HepG2 (cell line): Measurements from ENCODE around the gene TPRG1L. TPM values are rescaled to one million over a fixed set of nuclear protein-coding genes. Genes with fewer than 3 reads are reported as not detected.
A peak's percentile ranks its signal among the peaks of the same experiment; 100 is the strongest.

Experiments used
- BCLAF1 ChIP-seq: fragments of 450-650 bp; IDR thresholded peaks from 2 replicates; pipeline ENCODE4 v1.6.1; 2017; ENCODE audit warnings: mild to moderate bottlenecking
- CSRNP2 ChIP-seq: sonication (generic); formaldehyde crosslinking; conservative IDR thresholded peaks from 2 replicates; pipeline ENCODE4 v1.8.0; 2022; ENCODE audit warnings: low read depth, missing genetic modification reagents
- ESRRA ChIP-seq: sonication (generic); formaldehyde crosslinking; IDR thresholded peaks from 2 replicates; pipeline ENCODE4 v1.5.1; 2020; ENCODE audit warnings: mild to moderate bottlenecking, low read depth, missing genetic modification reagents
- ETV5 ChIP-seq: IDR thresholded peaks from 2 replicates; pipeline ENCODE4 v1.6.1; 2018; ENCODE audit warnings: missing biosample characterization, missing genetic modification reagents, inconsistent platforms, borderline replicate concordance
- FOXK1 ChIP-seq: sonication (generic); formaldehyde crosslinking; IDR thresholded peaks from 2 replicates; pipeline ENCODE4 v1.4.0; 2020; ENCODE audit warnings: low read depth, missing genetic modification reagents, borderline replicate concordance
- ISL2 ChIP-seq: sonication (generic); formaldehyde crosslinking; IDR thresholded peaks from 2 replicates; pipeline ENCODE4 v1.5.0; 2020; ENCODE audit warnings: missing genetic modification reagents
- MAF1 ChIP-seq: sonication (generic); formaldehyde crosslinking; IDR thresholded peaks from 2 replicates; pipeline ENCODE4 v1.5.0; 2020; ENCODE audit warnings: missing genetic modification reagents, borderline replicate concordance
- MTA1 ChIP-seq: sonication (generic); formaldehyde crosslinking; IDR thresholded peaks from 2 replicates; pipeline ENCODE4 v1.4.0; 2020; ENCODE audit warnings: missing genetic modification reagents, mild to moderate bottlenecking, borderline replicate concordance
- TFE3 ChIP-seq: IDR thresholded peaks from 2 replicates; pipeline ENCODE4 v1.6.1; 2016
- YEATS4 ChIP-seq: sonication (generic); formaldehyde crosslinking; IDR thresholded peaks from 2 replicates; pipeline ENCODE4 v1.4.0; 2020; ENCODE audit warnings: missing genetic modification reagents, borderline replicate concordance
- ZEB1 ChIP-seq: IDR thresholded peaks from 2 replicates; pipeline ENCODE4 v1.6.1; 2012; ENCODE audit warnings: mild to moderate bottlenecking, low read depth, inconsistent platforms; ENCODE audit not compliant: insufficient replicate concordance
- ZHX2 ChIP-seq, 2 experiments: sonication (generic) in 1 of 2; formaldehyde crosslinking in 1 of 2; IDR thresholded peaks; 2 replicates each; pipeline versions ENCODE4 v1.6.1 to v1.9.0; 2014 to 2022; ENCODE audit warnings: antibody characterized with exemption in 1 of 2, borderline replicate concordance in 1 of 2, inconsistent platforms in 1 of 2, low read depth in 1 of 2, missing genetic modification reagents in 1 of 2
- ZNF556 ChIP-seq: sonication (generic); formaldehyde crosslinking; IDR thresholded peaks from 2 replicates; pipeline ENCODE4 v1.4.0; 2020; ENCODE audit warnings: mild to moderate bottlenecking, missing genetic modification reagents, borderline replicate concordance
- ZNF766 ChIP-seq: sonication (generic); formaldehyde crosslinking; IDR thresholded peaks from 2 replicates; pipeline ENCODE4 v1.5.0; 2020; ENCODE audit warnings: missing genetic modification reagents, borderline replicate concordance
- polyA plus RNA-seq, 8 experiments: library from polyadenylated mRNA; depleted of rRNA in 3 of 8; stranded (reverse) in 7 of 8; unstranded in 1 of 8; fragments of >200 nt; fragmentation: Illumina TruSeq in 4 of 8; extraction: Trizol in 4 of 8; gene quantifications; 2 replicates each; pipeline versions ENCODE4 v1.2.1 to v1.2.3, GENCODE V29; 2011 to 2016; ENCODE audit warnings: low read depth in 4 of 8, missing spikeins in 1 of 8, mixed read lengths in 1 of 8; ENCODE audit not compliant: insufficient read depth in 1 of 8
- total RNA-seq, 5 experiments: library from RNA; depleted of rRNA; stranded (reverse); fragments of >200 nt; fragmentation: Illumina TruSeq; extraction: Trizol; gene quantifications; 2 replicates each; pipeline ENCODE4 v1.2.3, GENCODE V29; 2016; ENCODE audit warnings: low read depth in 1 of 5

Gene TPRG1L
- total and polyA plus RNA-seq, 2 of the 13 experiments (the other 11 are each of a cell fraction or from before 2014, with no cell fraction given), result 21.3 to 37.4 TPM

GRCh38 chr1:3624200-3625136 is at the start of gene TPRG1L (continued):
- TF ChIP-seq BCLAF1, result no peak
- peak; percentile 98 for TF ChIP-seq FOXK1
- TF ChIP-seq MTA1 (CRISPR knock-in tag), result 0 out of 2 replicates have a peak, but pooled peaks have one; percentile 32
- peak; percentile 50; the same call in 1 of the 2 replicates for TF ChIP-seq ZHX2 (IDR thresholded peaks at IDR 0.05; ENCODE audit: low read depth)
- TF ChIP-seq ZHX2 (CRISPR knock-in tag; IDR thresholded peaks at IDR 0.05; ENCODE audit: borderline replicate concordance), result 0 out of 2 replicates have a peak, but pooled peaks have one; percentile 65
- TF ChIP-seq ZNF556 (CRISPR knock-in tag), result 0 out of 2 replicates have a peak, but pooled peaks have one; percentile 7
- TF ChIP-seq ZEB1, result no peak
- TF ChIP-seq ESRRA (CRISPR knock-in tag), result no peak
- TF ChIP-seq CSRNP2, result no peak
- peak; percentile 96 for TF ChIP-seq TFE3
- peak; percentile 60; the same call in 1 of the 2 replicates for TF ChIP-seq MAF1
- peak; percentile 58; the same call in 1 of the 2 replicates for TF ChIP-seq YEATS4 (CRISPR knock-in tag)
- 0 out of 2 replicates have a peak, but pooled peaks have one; percentile 26 for TF ChIP-seq ISL2
- peak; percentile 76; the same call in 1 of the 2 replicates for TF ChIP-seq ZNF766
- TF ChIP-seq ETV5 (CRISPR knock-in tag), result peak; percentile 88; the same call in 1 of the 2 replicates
